ENCODE data around the gene SEMA3A.
A peak's percentile ranks its signal among the peaks of the same experiment; 100 is the strongest.

The SEMA3A gene

DNA sequence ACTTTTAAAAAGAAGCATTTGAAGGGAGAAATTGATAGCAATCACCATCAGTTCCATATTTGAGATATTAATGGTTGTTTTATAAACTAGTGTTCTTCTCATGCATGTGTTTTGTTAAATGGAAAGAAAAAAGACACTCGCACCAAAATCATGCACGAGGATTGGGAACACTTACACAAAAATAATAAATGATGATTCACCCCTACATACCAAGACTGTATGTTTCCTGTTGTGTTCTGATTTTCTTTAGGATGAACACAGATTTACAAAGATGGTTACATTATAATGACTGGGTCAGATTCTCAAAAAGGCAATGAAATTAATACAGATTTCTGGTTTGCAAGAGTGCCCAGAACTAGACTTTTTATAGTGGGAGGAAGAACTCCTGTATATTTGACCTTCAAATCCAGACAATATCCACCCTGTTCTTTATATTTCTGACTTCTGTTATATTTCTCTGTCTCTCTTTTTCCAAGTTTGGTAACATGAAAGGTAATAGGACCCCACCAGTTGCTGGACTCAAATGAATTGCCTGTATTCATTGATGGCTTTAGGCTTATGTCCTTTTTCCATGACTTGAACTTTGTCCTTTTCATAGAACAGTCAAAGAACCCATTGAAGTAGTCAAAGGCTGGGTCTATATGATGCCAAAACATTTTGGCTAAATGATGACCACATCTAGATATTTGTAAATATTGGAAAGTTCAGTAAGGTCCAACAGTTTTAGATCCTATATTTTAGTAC is 54.4 kb downstream of the SEMA3A start:
- Histone ChIP-seq H3K27ac (ENCODE audit: insufficient read depth, low read depth, low read length, poor library complexity, severe bottlenecking) (no peak overlapping the region), H3K4me1 (ENCODE audit: control insufficient read depth, insufficient read depth, low read length) (peaks cover 8% of the 10 kb centered on the region), H3K4me3 (ENCODE audit: insufficient read depth, low read depth, low read length) (no peak overlapping the region), H3K36me3 (ENCODE audit: control insufficient read depth, insufficient read depth, low read length) (no peaks in the 10 kb centered on the region), H3K27me3 (ENCODE audit: control insufficient read depth, insufficient read depth, low read length, poor library complexity, severe bottlenecking) (no peaks in the 10 kb centered on the region), H3K9me3 (ENCODE audit: control insufficient read depth, low read length) (no peaks in the 10 kb centered on the region)
- no CpG with 5 or more reads among the region's 2 CpGs for WGBS, 2 experiments

GRCh38 chr7:84138411-84138810 is 56.2 kb downstream of the SEMA3A start:
- Histone ChIP-seq H3K4me1 (ENCODE audit: control insufficient read depth, insufficient read depth, low read length) (no peaks in the 10 kb centered on the region), H3K36me3 (ENCODE audit: control insufficient read depth, insufficient read depth, low read length) (no peaks in the 10 kb centered on the region), H3K4me3 (ENCODE audit: insufficient read depth, low read depth, low read length) (no peak overlapping the region), H3K9me3 (ENCODE audit: control insufficient read depth, low read length) (no peaks in the 10 kb centered on the region), H3K27me3 (ENCODE audit: control insufficient read depth, insufficient read depth, low read length, poor library complexity, severe bottlenecking) (no peaks in the 10 kb centered on the region), H3K27ac (ENCODE audit: insufficient read depth, low read depth, low read length, poor library complexity, severe bottlenecking) (no peak overlapping the region)
- 72 to 92% methylated on average over 2 of the region's 3 CpGs for WGBS, 2 experiments

GRCh38 chr7:84137812-84138211 is 56.8 kb downstream of the SEMA3A start:
- Histone ChIP-seq H3K9me3 (ENCODE audit: control insufficient read depth, low read length) (no peaks in the 10 kb centered on the region), H3K36me3 (ENCODE audit: control insufficient read depth, insufficient read depth, low read length) (no peaks in the 10 kb centered on the region), H3K27me3 (ENCODE audit: control insufficient read depth, insufficient read depth, low read length, poor library complexity, severe bottlenecking) (no peaks in the 10 kb centered on the region), H3K27ac (ENCODE audit: insufficient read depth, low read depth, low read length, poor library complexity, severe bottlenecking) (no peak overlapping the region), H3K4me3 (ENCODE audit: insufficient read depth, low read depth, low read length) (no peak overlapping the region), H3K4me1 (ENCODE audit: control insufficient read depth, insufficient read depth, low read length) (no peaks in the 10 kb centered on the region)

- no peaks in the 10 kb centered on the region for H3K9me3 ChIP-seq (ENCODE audit: control insufficient read depth, low read length)
- H3K27ac ChIP-seq (ENCODE audit: insufficient read depth, low read depth, low read length, poor library complexity, severe bottlenecking), result no peak overlapping the region
- H3K27me3 ChIP-seq (ENCODE audit: control insufficient read depth, insufficient read depth, low read length, poor library complexity, severe bottlenecking), result no peaks in the 10 kb centered on the region
- H3K4me3 ChIP-seq (ENCODE audit: insufficient read depth, low read depth, low read length), result no peak overlapping the region
- H3K36me3 ChIP-seq (ENCODE audit: control insufficient read depth, insufficient read depth, low read length), result no peaks in the 10 kb centered on the region
- WGBS, 2 experiments, result 91 to 96% methylated on average over 3 of the region's 3 CpGs
- H3K4me1 ChIP-seq (ENCODE audit: control insufficient read depth, insufficient read depth, low read length), result no peaks in the 10 kb centered on the region
Measured at GRCh38 chr7:84136809-84137208, 57.8 kb downstream of the SEMA3A start.

GRCh38 chr7:84136336-84136735 is 58.3 kb downstream of the SEMA3A start:
- Histone ChIP-seq H3K27me3 (ENCODE audit: control insufficient read depth, insufficient read depth, low read length, poor library complexity, severe bottlenecking) (no peaks in the 10 kb centered on the region), H3K27ac (ENCODE audit: insufficient read depth, low read depth, low read length, poor library complexity, severe bottlenecking) (no peak overlapping the region), H3K9me3 (ENCODE audit: control insufficient read depth, low read length) (no peaks in the 10 kb centered on the region), H3K36me3 (ENCODE audit: control insufficient read depth, insufficient read depth, low read length) (no peaks in the 10 kb centered on the region), H3K4me1 (ENCODE audit: control insufficient read depth, insufficient read depth, low read length) (no peaks in the 10 kb centered on the region), H3K4me3 (ENCODE audit: insufficient read depth, low read depth, low read length) (no peak overlapping the region)
- 85 to 87% methylated on average over 3 of the region's 3 CpGs for WGBS, 2 experiments

GRCh38 chr7:84134169-84134568 is 60.4 kb downstream of the SEMA3A start:
- H3K27ac ChIP-seq (ENCODE audit: insufficient read depth, low read depth, low read length, poor library complexity, severe bottlenecking), result no peak overlapping the region
- H3K36me3 ChIP-seq (ENCODE audit: control insufficient read depth, insufficient read depth, low read length), result no peaks in the 10 kb centered on the region
- no peaks in the 10 kb centered on the region for H3K4me1 ChIP-seq (ENCODE audit: control insufficient read depth, insufficient read depth, low read length)
- WGBS, 2 experiments, result no CpG with 5 or more reads among the region's 1 CpG
- H3K4me3 ChIP-seq (ENCODE audit: insufficient read depth, low read depth, low read length), result no peak overlapping the region
- no peaks in the 10 kb centered on the region for H3K9me3 ChIP-seq (ENCODE audit: control insufficient read depth, low read length)
- H3K27me3 ChIP-seq (ENCODE audit: control insufficient read depth, insufficient read depth, low read length, poor library complexity, severe bottlenecking), result no peaks in the 10 kb centered on the region

DNA sequence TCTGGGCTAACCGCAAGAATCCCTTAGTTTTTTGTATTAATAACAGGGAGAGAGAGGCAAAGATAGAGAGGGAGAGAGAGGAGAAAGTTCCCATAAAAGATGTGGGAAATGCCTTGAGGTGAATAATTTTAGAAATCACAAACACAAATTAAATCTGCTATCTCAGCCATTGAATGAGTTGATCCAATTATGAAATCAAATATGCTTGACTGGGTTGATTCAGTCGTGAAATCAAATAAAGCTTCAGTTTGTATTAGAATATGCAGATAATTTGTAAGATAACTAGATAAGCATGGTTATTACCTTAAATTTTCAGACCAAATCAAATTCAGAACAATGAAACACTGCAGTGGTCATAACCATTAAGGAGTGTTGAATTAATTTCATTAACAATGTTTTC is 68.9 kb downstream of the SEMA3A start:
- no peak overlapping the region for H3K27ac ChIP-seq (ENCODE audit: insufficient read depth, low read depth, low read length, poor library complexity, severe bottlenecking)
- WGBS, 2 experiments, result 89% methylated on average over 2 of the region's 2 CpGs; no CpG with 5 or more reads in 1 of the 2 experiments
- H3K4me3 ChIP-seq (ENCODE audit: insufficient read depth, low read depth, low read length), result no peak overlapping the region
- no peaks in the 10 kb centered on the region for H3K9me3 ChIP-seq (ENCODE audit: control insufficient read depth, low read length)
- peaks cover 3% of the 10 kb centered on the region for H3K36me3 ChIP-seq (ENCODE audit: control insufficient read depth, insufficient read depth, low read length)
- no peaks in the 10 kb centered on the region for H3K27me3 ChIP-seq (ENCODE audit: control insufficient read depth, insufficient read depth, low read length, poor library complexity, severe bottlenecking)
- H3K4me1 ChIP-seq (ENCODE audit: control insufficient read depth, insufficient read depth, low read length), result peaks cover 7% of the 10 kb centered on the region

DNA sequence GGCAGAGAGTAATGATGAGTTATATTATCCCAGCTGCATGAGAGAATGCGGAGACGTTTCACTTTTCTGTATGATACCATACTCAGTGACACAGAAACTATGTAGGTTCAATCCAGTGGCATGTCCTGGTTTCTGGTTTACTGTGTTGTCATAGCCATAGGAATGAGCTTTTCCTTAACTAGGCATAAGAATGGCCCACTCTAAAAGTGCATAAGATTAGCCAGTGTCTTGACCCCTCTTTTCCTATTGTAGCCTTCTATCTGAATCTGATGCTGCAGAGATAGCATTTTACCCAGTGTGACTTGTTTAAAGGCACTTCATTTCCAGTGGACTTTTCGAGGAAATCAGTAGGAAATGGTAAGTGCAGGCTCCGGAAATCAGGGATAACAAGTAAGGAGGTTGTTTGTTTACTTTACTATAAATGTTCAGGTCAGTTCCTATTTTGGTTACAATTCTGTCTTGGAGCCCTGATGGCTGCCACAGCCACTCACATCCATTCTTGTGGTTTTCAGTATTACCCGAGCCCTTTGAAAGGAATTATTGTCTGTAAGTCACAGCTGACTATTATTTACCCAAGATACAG is 70.5 kb downstream of the SEMA3A start:
- Histone ChIP-seq H3K27ac (ENCODE audit: insufficient read depth, low read depth, low read length, poor library complexity, severe bottlenecking) (peak overlapping the region; percentile 28), H3K4me3 (ENCODE audit: insufficient read depth, low read depth, low read length) (no peak overlapping the region), H3K4me1 (ENCODE audit: control insufficient read depth, insufficient read depth, low read length) (peaks cover 7% of the 10 kb centered on the region), H3K27me3 (ENCODE audit: control insufficient read depth, insufficient read depth, low read length, poor library complexity, severe bottlenecking) (no peaks in the 10 kb centered on the region), H3K36me3 (ENCODE audit: control insufficient read depth, insufficient read depth, low read length) (peaks cover 3% of the 10 kb centered on the region), H3K9me3 (ENCODE audit: control insufficient read depth, low read length) (no peaks in the 10 kb centered on the region)
- WGBS, 2 experiments, result 70 to 90% methylated on average over 4 to 5 of the region's 5 CpGs

- Histone ChIP-seq H3K4me3 (ENCODE audit: insufficient read depth, low read depth, low read length) (no peak overlapping the region), H3K36me3 (ENCODE audit: control insufficient read depth, insufficient read depth, low read length) (peaks cover 3% of the 10 kb centered on the region), H3K27me3 (ENCODE audit: control insufficient read depth, insufficient read depth, low read length, poor library complexity, severe bottlenecking) (no peaks in the 10 kb centered on the region), H3K4me1 (ENCODE audit: control insufficient read depth, insufficient read depth, low read length) (peaks cover 7% of the 10 kb centered on the region), H3K27ac (ENCODE audit: insufficient read depth, low read depth, low read length, poor library complexity, severe bottlenecking) (no peak overlapping the region), H3K9me3 (ENCODE audit: control insufficient read depth, low read length) (no peaks in the 10 kb centered on the region)
- WGBS, 2 experiments, result 88 to 93% methylated on average over 4 of the region's 4 CpGs
Measured at GRCh38 chr7:84122582-84123360, 71.8 kb downstream of the SEMA3A start.

GRCh38 chr7:84117304-84117703 is 77.3 kb downstream of the SEMA3A start:
- WGBS, 2 experiments, result 47 to 57% methylated on average over 6 of the region's 6 CpGs
- Histone ChIP-seq H3K4me1 (ENCODE audit: control insufficient read depth, insufficient read depth, low read length) (peaks cover 9% of the 10 kb centered on the region), H3K9me3 (ENCODE audit: control insufficient read depth, low read length) (no peaks in the 10 kb centered on the region), H3K36me3 (ENCODE audit: control insufficient read depth, insufficient read depth, low read length) (peaks cover 2% of the 10 kb centered on the region), H3K27me3 (ENCODE audit: control insufficient read depth, insufficient read depth, low read length, poor library complexity, severe bottlenecking) (no peaks in the 10 kb centered on the region), H3K4me3 (ENCODE audit: insufficient read depth, low read depth, low read length) (no peak overlapping the region), H3K27ac (ENCODE audit: insufficient read depth, low read depth, low read length, poor library complexity, severe bottlenecking) (no peak overlapping the region)
